Panc1 (cell line): Measurements from ENCODE around the gene NUP58.

Experiments
- POLR2AphosphoS5 ChIP-seq: IDR thresholded peaks from 2 replicates; pipeline ENCODE4 v1.6.1; 2012; ENCODE audit warnings: mild to moderate bottlenecking, low read depth, low read length, moderate library complexity
- SIN3A ChIP-seq: IDR thresholded peaks from 2 replicates; pipeline ENCODE4 v1.6.1; 2012; ENCODE audit warnings: low read depth, mild to moderate bottlenecking, low read length, moderate library complexity, borderline replicate concordance; ENCODE audit not compliant: insufficient read depth
- TF ChIP-seq, protein P1 (sequence below): fragments of 450-650 bp; IDR thresholded peaks from 2 replicates; pipeline ENCODE4 v1.5.1; 2017; ENCODE audit warnings: mild to moderate bottlenecking
- TF ChIP-seq, protein P2 (sequence below), 2 experiments: IDR thresholded peaks; 2 replicates each; pipeline ENCODE4 v1.6.1; 2011 to 2012; ENCODE audit warnings: low read depth in 2 of 2, control low read depth in 1 of 2, low read length in 1 of 2, mild to moderate bottlenecking in 1 of 2, moderate library complexity in 1 of 2; ENCODE audit not compliant: insufficient read depth in 1 of 2

DNA sequence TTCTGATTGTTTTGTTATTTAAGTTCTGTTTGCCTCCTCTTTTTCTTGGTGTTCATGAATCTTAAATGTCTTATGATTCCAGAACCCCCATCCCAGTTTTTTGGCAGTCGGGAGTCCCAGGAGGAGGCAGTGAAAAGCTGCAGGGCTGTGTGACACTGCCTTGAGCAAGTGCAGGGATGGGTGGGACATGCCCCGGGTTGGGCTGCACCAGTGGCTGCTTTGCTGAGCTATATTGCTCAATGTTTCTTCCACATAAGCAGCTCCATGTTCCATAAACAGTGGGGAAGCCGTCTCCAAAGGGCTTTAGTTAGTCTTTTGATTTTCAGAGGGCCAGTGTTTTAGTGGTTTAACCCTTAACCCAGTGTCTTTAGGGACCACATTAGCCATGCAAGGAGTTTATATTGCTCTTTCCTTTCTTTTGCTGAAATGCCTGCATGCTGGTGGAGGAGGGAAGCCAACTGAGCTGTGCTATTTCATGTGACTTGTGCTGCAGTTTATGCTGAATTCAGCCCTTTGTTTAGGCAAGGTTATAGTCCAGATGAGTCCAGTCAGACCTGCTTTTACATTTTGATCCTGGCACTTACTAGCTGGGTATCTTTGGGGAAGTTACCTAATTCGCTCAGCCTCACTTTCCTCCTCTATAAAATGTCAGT is 83.5 kb downstream of the NUP58 start:
- TF ChIP-seq, protein P1, sequence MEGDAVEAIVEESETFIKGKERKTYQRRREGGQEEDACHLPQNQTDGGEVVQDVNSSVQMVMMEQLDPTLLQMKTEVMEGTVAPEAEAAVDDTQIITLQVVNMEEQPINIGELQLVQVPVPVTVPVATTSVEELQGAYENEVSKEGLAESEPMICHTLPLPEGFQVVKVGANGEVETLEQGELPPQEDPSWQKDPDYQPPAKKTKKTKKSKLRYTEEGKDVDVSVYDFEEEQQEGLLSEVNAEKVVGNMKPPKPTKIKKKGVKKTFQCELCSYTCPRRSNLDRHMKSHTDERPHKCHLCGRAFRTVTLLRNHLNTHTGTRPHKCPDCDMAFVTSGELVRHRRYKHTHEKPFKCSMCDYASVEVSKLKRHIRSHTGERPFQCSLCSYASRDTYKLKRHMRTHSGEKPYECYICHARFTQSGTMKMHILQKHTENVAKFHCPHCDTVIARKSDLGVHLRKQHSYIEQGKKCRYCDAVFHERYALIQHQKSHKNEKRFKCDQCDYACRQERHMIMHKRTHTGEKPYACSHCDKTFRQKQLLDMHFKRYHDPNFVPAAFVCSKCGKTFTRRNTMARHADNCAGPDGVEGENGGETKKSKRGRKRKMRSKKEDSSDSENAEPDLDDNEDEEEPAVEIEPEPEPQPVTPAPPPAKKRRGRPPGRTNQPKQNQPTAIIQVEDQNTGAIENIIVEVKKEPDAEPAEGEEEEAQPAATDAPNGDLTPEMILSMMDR, result no peak
- TF ChIP-seq, protein P2, sequence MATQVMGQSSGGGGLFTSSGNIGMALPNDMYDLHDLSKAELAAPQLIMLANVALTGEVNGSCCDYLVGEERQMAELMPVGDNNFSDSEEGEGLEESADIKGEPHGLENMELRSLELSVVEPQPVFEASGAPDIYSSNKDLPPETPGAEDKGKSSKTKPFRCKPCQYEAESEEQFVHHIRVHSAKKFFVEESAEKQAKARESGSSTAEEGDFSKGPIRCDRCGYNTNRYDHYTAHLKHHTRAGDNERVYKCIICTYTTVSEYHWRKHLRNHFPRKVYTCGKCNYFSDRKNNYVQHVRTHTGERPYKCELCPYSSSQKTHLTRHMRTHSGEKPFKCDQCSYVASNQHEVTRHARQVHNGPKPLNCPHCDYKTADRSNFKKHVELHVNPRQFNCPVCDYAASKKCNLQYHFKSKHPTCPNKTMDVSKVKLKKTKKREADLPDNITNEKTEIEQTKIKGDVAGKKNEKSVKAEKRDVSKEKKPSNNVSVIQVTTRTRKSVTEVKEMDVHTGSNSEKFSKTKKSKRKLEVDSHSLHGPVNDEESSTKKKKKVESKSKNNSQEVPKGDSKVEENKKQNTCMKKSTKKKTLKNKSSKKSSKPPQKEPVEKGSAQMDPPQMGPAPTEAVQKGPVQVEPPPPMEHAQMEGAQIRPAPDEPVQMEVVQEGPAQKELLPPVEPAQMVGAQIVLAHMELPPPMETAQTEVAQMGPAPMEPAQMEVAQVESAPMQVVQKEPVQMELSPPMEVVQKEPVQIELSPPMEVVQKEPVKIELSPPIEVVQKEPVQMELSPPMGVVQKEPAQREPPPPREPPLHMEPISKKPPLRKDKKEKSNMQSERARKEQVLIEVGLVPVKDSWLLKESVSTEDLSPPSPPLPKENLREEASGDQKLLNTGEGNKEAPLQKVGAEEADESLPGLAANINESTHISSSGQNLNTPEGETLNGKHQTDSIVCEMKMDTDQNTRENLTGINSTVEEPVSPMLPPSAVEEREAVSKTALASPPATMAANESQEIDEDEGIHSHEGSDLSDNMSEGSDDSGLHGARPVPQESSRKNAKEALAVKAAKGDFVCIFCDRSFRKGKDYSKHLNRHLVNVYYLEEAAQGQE (IDR thresholded peaks at IDR 0.05; ENCODE audit: insufficient read depth in 1 of 2, low read depth in 2 of 2, low read length in 1 of 2), result no peak
- TF ChIP-seq POLR2AphosphoS5 (no peak), SIN3A (no peak)
